Measurements from ENCODE around the gene TTC9B. TPM values are rescaled to one million over a fixed set of nuclear protein-coding genes. Genes with fewer than 3 reads are reported as not detected.

Gene TTC9B
- total RNA-seq, result not detected

- intact Hi-C loops (cut with DNase I), result loop anchor here (10.0 kb wide), 1 partner anchor 63 kb away; no protein-coding TSS in a partner anchor
- Histone ChIP-seq H3K4me1 (peaks cover 22% of the 10 kb centered on the region), H3K4me3 (no peak within 1 kb of the TSS), H3K9me3 (no peaks in the 10 kb centered on the region), H3K27ac (no peak within 1 kb of the TSS), H3K36me3 (no peaks in the 10 kb centered on the region), H3K27me3 (peaks cover 12% of the 10 kb centered on the region)
- TF ChIP-seq CTCF (IDR thresholded peaks at IDR 0.05) (no peak), POLR2A (IDR thresholded peaks at IDR 0.05) (no peak), POLR2AphosphoS5 (IDR thresholded peaks at IDR 0.05; ENCODE audit: insufficient read depth in 1 of 2, low read depth in 1 of 2) (no peak)
- no peak for DNase-seq (ENCODE audit: extremely low spot score in 2 of 2)
Observed at GRCh38 chr19:40217934-40218890, at the start of gene TTC9B. Gene TTC9B (minus strand): TSS chr19:40218384. CDS start chr19:40218381, 3 bp downstream.

- Histone ChIP-seq H3K36me3 (peaks cover 0 to 9% of the 10 kb centered on the region in 2 donors), H3K4me1 (peaks cover 44% of the 10 kb centered on the region), H3K27ac (peak overlapping the region; percentile 76), H3K9me3 (no peaks in the 10 kb centered on the region), H3K4me3 (no peak overlapping the region), H3K27me3 (no peaks in the 10 kb centered on the region)
- TF ChIP-seq CTCF (IDR thresholded peaks at IDR 0.05) (no peak), POLR2A (IDR thresholded peaks at IDR 0.05) (no peak), POLR2AphosphoS5 (IDR thresholded peaks at IDR 0.05; ENCODE audit: insufficient read depth in 1 of 2, low read depth in 1 of 2) (no peak)
- intact Hi-C loops (cut with DNase I), result no loop called here
- no peak for DNase-seq (ENCODE audit: extremely low spot score in 2 of 2)
Observed at GRCh38 chr19:40267601-40267997, 49.4 kb upstream of the TTC9B start.

- peaks cover 0 to 11% of the 10 kb centered on the region in 2 donors for H3K36me3 ChIP-seq
- H3K4me3 ChIP-seq, result no peak overlapping the region
- TF ChIP-seq POLR2A (IDR thresholded peaks at IDR 0.05), result no peak
- TF ChIP-seq POLR2AphosphoS5 (IDR thresholded peaks at IDR 0.05; ENCODE audit: insufficient read depth in 1 of 2, low read depth in 1 of 2), result no peak
- TF ChIP-seq CTCF (IDR thresholded peaks at IDR 0.05), result no peak
- H3K27me3 ChIP-seq, result no peaks in the 10 kb centered on the region
- no peak overlapping the region for H3K27ac ChIP-seq
- H3K9me3 ChIP-seq, result no peaks in the 10 kb centered on the region
- peaks cover 44% of the 10 kb centered on the region for H3K4me1 ChIP-seq
- no peak for DNase-seq (ENCODE audit: extremely low spot score in 2 of 2)
- intact Hi-C loops (cut with DNase I), result no loop called here
Observed at GRCh38 chr19:40266912-40267600, 48.9 kb upstream of the TTC9B start.

- Histone ChIP-seq H3K4me3 (no peak overlapping the region), H3K9me3 (no peaks in the 10 kb centered on the region), H3K4me1 (peaks cover 40% of the 10 kb centered on the region), H3K27ac (no peak overlapping the region), H3K27me3 (no peaks in the 10 kb centered on the region), H3K36me3 (peaks cover 0 to 11% of the 10 kb centered on the region in 2 donors)
- intact Hi-C loops (cut with DNase I), result no loop called here
- DNase-seq (ENCODE audit: extremely low spot score in 2 of 2), result no peak
- TF ChIP-seq POLR2AphosphoS5 (IDR thresholded peaks at IDR 0.05; ENCODE audit: insufficient read depth in 1 of 2, low read depth in 1 of 2) (no peak), POLR2A (IDR thresholded peaks at IDR 0.05) (no peak), CTCF (IDR thresholded peaks at IDR 0.05) (no peak)
Observed at GRCh38 chr19:40266119-40266518, 47.9 kb upstream of the TTC9B start.
